Natural killer cell (primary cell): ENCODE data around the gene PLXNA4. TPM values are rescaled to one million over a fixed set of nuclear protein-coding genes. Genes with fewer than 3 reads are reported as not detected.

Experiments
- ATAC-seq, 3 donors: fragments of 150-1000 bp in 2 of 3; fragments of 200-7000 bp in 1 of 3; cut with Tn5 transposase; 1 replicate in 1 of 3; 2 replicates in 2 of 3; pipeline ENCODE4 v1.10.0; 2021; ENCODE audit warnings: mild to moderate bottlenecking in 2 of 3, moderate library complexity in 2 of 3
- DNase-seq, 2 donors: peaks; one replicate each; pipeline versions ENCODE4 v3.0.0 to v3.0.0-alpha.2; 2013 to 2021; ENCODE audit warnings: mixed read lengths in 1 of 2
- H3K27ac ChIP-seq: one replicate; pipeline ENCODE4 v1.5.1; 2013; ENCODE audit warnings: mild to moderate bottlenecking, low read length
- H3K27me3 ChIP-seq: one replicate; pipeline ENCODE4 v1.6.1; 2013; ENCODE audit warnings: low read length; ENCODE audit not compliant: control insufficient read depth, insufficient read depth
- H3K36me3 ChIP-seq: one replicate; pipeline ENCODE4 v1.6.1; 2013; ENCODE audit warnings: low read length; ENCODE audit not compliant: control insufficient read depth, insufficient read depth
- H3K4me1 ChIP-seq: one replicate; pipeline ENCODE4 v1.6.1; 2013; ENCODE audit warnings: low read length; ENCODE audit not compliant: control insufficient read depth, insufficient read depth
- H3K4me3 ChIP-seq: one replicate; pipeline ENCODE4 v1.5.1; 2013; ENCODE audit warnings: low read length
- H3K9me3 ChIP-seq: one replicate; pipeline ENCODE4 v1.6.1; 2013; ENCODE audit warnings: low read length; ENCODE audit not compliant: control insufficient read depth, insufficient read depth
- H3K27ac Mint-ChIP-seq, 2 donors: one replicate each; pipeline ENCODE4 v1.8.0; 2022; ENCODE audit warnings: mild to moderate bottlenecking in 2 of 2, mixed read lengths in 2 of 2, moderate library complexity in 1 of 2
- H3K27me3 Mint-ChIP-seq, 2 donors: one replicate each; pipeline ENCODE4 v1.8.0; 2022; ENCODE audit warnings: low read depth in 2 of 2, mixed read lengths in 2 of 2
- H3K36me3 Mint-ChIP-seq: one replicate; pipeline ENCODE4 v1.8.0; 2022; ENCODE audit warnings: mixed read lengths
- H3K4me1 Mint-ChIP-seq, 2 donors: one replicate each; pipeline ENCODE4 v1.8.0; 2022; ENCODE audit warnings: mixed read lengths in 2 of 2
- H3K4me3 Mint-ChIP-seq: one replicate; pipeline ENCODE4 v1.8.0; 2022; ENCODE audit warnings: mild to moderate bottlenecking, moderate library complexity, mixed read lengths
- H3K9me3 Mint-ChIP-seq, 2 donors: one replicate each; pipeline ENCODE4 v1.8.0; 2022; ENCODE audit warnings: mixed read lengths in 2 of 2
- WGBS: methylation state at CpG from one replicate; pipeline ENCODE4 v1.1.7; 2013; ENCODE audit warnings: missing lambda C conversion rate; ENCODE audit not compliant: insufficient coverage; 5-methylcytosine and 5-hydroxymethylcytosine counted together
- intact Hi-C: fragments of 100-400 bp; cut with micrococcal nuclease; formaldehyde crosslinking; loops from one replicate; pipeline ENCODE4 v1.14.2; 2022
- total RNA-seq, 4 donors: library from RNA; stranded (reverse); fragments of 120-200 nt in 1 of 4; gene quantifications; one replicate each; pipeline versions ENCODE4 v1.2.3 to v1.2.4, GENCODE V29; 2013 to 2022
- TF ChIP-seq, protein P1 (sequence below): fragments of 200-600 bp; IDR thresholded peaks from one replicate; pipeline ENCODE4 v1.8.0; 2022; ENCODE audit warnings: antibody characterized with exemption

PLXNA4 gene
- total RNA-seq, 3 donors from 2014 or later (not counting 1 experiment from before 2014, with no cell fraction given): 5.1 to 15.3 (median 10.9) TPM

DNA sequence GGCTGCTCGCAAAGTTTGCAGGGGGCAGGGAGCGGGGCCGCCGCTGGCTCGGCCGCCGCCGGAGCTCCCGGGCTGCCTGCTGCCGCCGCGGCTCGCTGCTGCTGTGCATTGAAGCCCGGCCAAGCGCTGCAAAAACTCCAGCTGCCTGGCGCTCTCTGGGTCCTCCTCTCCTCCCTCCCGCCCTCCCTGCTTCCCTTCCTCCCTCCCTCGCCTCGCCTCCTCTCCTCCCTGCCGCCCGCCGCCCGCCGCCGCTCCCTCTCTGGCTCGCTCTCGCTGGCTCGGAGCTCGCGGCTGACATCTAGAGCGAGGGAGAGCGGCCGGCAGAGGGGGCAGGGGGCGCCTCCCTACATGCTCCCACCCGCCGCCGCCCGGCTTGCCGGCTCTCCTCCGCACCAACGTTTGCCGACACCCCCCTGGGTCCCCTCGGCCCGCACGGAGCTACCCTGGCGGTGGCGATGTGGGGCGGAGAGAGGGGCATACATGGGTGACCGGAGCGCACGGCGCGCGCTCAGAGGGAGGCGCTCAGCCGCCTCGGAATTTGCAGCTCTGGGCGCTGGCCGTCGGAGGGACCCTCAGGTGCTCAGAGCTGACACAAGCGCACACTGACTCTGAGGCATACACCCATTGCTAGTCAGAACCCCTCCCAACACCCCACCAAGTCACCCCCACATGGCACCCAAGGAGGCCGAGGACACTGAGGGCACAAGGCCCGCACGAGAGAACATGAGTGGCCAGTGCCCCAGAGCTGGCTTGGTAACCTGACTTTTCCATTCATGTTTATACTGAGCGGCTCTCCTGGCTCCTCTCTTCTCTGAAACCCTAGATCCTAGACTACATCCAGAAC lies 1.2 kb upstream of the PLXNA4 start:
- H3K36me3 ChIP-seq: no peaks in the 10 kb centered on the region
- peaks cover 41% of the 10 kb centered on the region for H3K4me1 ChIP-seq
- ATAC-seq (peak; percentile 23 to 41 (median 25)), DNase-seq (peak in 1 of 2 donors; percentile 14)
- H3K9me3 ChIP-seq: no peaks in the 10 kb centered on the region
- no peaks in the 10 kb centered on the region for H3K36me3 Mint-ChIP-seq
- intact Hi-C loops: no loop called here
- peaks cover 42 to 56% of the 10 kb centered on the region in 2 donors for H3K27me3 Mint-ChIP-seq
- H3K4me1 Mint-ChIP-seq: peaks cover 33 to 50% of the 10 kb centered on the region in 2 donors
- WGBS: 5% methylated on average over 62 of the region's 65 CpGs
- H3K27me3 ChIP-seq: peaks cover 46% of the 10 kb centered on the region
- TF ChIP-seq, protein P1, sequence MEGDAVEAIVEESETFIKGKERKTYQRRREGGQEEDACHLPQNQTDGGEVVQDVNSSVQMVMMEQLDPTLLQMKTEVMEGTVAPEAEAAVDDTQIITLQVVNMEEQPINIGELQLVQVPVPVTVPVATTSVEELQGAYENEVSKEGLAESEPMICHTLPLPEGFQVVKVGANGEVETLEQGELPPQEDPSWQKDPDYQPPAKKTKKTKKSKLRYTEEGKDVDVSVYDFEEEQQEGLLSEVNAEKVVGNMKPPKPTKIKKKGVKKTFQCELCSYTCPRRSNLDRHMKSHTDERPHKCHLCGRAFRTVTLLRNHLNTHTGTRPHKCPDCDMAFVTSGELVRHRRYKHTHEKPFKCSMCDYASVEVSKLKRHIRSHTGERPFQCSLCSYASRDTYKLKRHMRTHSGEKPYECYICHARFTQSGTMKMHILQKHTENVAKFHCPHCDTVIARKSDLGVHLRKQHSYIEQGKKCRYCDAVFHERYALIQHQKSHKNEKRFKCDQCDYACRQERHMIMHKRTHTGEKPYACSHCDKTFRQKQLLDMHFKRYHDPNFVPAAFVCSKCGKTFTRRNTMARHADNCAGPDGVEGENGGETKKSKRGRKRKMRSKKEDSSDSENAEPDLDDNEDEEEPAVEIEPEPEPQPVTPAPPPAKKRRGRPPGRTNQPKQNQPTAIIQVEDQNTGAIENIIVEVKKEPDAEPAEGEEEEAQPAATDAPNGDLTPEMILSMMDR: no peak
- no peak overlapping the region for H3K27ac ChIP-seq
- H3K27ac Mint-ChIP-seq: no peak overlapping the region
- no peaks in the 10 kb centered on the region for H3K9me3 Mint-ChIP-seq
- H3K4me3 Mint-ChIP-seq: peak overlapping the region; percentile 79
- H3K4me3 ChIP-seq: peak overlapping the region; percentile 6

DNA sequence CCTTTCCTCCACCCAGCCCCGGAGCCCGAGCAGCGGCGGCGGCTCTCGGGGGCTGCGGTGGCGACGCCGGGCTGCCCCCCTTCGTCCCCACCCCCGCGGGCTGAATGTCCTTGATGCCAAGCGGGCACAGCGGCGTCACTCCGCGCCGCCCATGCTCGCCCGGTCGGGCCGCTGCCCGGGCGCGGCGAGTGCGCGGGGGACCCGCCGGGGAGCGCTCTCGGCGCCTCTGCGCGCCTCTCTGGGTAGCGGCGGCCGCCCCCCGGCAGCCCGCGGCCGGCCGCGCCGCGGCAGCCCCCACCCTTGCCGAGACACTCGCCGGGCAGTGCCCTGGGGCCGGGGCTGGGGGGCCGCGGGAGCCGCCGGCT lies 433 bp upstream of the PLXNA4 start:
- Mint-ChIP-seq H3K4me3 (peak overlapping the region; percentile 83), H3K4me1 (peaks cover 35 to 51% of the 10 kb centered on the region in 2 donors), H3K27me3 (peaks cover 42 to 60% of the 10 kb centered on the region in 2 donors), H3K36me3 (no peaks in the 10 kb centered on the region), H3K9me3 (no peaks in the 10 kb centered on the region), H3K27ac (no peak overlapping the region)
- Histone ChIP-seq H3K27ac (no peak overlapping the region), H3K4me3 (peak overlapping the region; percentile 56), H3K27me3 (peaks cover 48% of the 10 kb centered on the region), H3K4me1 (peaks cover 41% of the 10 kb centered on the region), H3K9me3 (no peaks in the 10 kb centered on the region), H3K36me3 (no peaks in the 10 kb centered on the region)
- TF ChIP-seq, protein P1: no peak
- peak in 2 of 3 donors; percentile 13 to 39 for ATAC-seq
- no peak for DNase-seq
- intact Hi-C loops: no loop called here
- WGBS: 1% methylated on average over 55 of the region's 55 CpGs

DNA sequence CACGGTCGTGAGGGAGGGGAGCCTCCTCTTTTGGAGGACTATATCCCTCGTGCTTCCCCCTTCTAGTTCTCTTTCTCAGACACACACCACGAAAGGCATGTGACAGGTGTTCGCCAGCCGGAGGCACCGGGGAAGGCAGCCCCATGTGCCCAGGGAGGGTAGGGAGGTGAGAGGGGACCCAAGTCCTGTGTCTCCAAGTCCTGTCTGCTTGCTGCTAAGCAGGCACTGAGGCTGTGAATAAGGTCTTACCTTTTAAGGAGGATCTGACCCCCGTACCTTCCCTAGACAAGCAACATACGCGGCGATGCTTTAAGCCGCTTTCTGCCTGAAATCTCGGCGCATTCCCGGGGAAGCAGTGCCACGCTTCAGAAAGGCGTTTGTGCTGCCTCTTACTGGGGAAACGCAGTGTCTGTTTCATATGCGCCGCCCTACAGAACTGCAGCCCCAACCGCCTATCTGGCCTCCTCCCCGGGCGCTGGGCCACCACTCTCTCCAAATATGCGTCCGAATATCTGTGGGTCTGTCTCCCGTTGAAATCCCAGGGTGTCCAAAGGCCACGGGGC lies 770 bp downstream of the PLXNA4 start:
- DNase-seq (peak in 1 of 2 donors; percentile 34), ATAC-seq (peak in 2 of 3 donors; percentile 39 to 61)
- intact Hi-C loops: no loop called here
- H3K4me3 ChIP-seq: peak overlapping the region; percentile 56
- TF ChIP-seq, protein P1: no peak
- no peak overlapping the region for H3K27ac Mint-ChIP-seq
- no peaks in the 10 kb centered on the region for H3K36me3 Mint-ChIP-seq
- 2% methylated on average over 26 of the region's 27 CpGs for WGBS
- peak overlapping the region; percentile 83 for H3K4me3 Mint-ChIP-seq
- peaks cover 35 to 50% of the 10 kb centered on the region in 2 donors for H3K4me1 Mint-ChIP-seq
- H3K36me3 ChIP-seq: no peaks in the 10 kb centered on the region
- peaks cover 57% of the 10 kb centered on the region for H3K27me3 ChIP-seq
- H3K27me3 Mint-ChIP-seq: peaks cover 54 to 67% of the 10 kb centered on the region in 2 donors
- no peak overlapping the region for H3K27ac ChIP-seq
- H3K4me1 ChIP-seq: peaks cover 37% of the 10 kb centered on the region
- H3K9me3 Mint-ChIP-seq: no peaks in the 10 kb centered on the region
- H3K9me3 ChIP-seq: no peaks in the 10 kb centered on the region
